Measurements from ENCODE around the gene JARID2.

Gene JARID2

DNA sequence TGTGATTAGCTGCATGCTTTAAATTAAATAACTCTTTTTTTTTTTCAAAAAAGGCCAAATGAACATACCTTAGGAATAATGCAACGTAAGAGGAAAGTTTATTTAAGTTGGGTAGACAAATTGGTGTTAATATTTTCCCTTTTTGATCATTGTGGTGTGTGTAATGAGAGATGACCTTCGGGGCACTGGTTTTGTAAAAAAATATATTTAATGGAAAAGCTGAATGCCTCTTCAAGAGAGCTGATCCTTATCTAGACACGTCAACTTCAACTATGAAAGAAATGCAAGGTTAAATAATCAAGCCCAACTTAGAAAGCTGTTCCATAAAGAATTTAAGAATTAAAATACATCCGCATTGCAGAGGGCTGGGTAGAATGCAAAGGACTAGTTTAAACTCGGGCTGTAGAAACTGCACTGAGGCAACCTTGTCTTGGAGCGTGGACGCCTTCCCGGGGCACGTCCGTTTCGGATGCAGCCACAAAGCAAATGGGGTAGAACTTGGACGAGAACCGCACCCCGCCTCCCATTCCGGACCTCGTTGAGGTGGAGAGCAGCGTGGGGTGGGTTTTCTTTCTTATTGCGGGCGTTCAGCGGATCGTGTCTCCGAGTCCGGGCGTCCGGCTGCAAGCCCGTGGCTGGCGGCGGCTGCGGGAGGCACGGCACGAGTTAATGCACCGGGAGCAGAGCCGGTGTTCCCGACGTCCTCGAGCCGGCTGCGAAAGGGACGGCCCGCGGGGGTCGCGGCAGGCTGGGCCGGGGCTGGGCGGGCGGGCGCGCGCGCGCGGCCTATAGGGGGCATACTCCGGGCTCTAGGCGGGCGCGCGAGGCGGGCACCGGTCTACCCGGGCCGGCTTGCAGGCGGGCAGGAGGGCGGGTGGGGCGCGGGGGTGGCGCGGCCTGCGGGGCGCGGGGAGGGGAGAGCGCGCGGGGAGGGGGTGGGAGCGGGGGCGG lies 1.9 kb downstream of the JARID2 start:
- peak; percentile 60 for DNase-seq

DNA sequence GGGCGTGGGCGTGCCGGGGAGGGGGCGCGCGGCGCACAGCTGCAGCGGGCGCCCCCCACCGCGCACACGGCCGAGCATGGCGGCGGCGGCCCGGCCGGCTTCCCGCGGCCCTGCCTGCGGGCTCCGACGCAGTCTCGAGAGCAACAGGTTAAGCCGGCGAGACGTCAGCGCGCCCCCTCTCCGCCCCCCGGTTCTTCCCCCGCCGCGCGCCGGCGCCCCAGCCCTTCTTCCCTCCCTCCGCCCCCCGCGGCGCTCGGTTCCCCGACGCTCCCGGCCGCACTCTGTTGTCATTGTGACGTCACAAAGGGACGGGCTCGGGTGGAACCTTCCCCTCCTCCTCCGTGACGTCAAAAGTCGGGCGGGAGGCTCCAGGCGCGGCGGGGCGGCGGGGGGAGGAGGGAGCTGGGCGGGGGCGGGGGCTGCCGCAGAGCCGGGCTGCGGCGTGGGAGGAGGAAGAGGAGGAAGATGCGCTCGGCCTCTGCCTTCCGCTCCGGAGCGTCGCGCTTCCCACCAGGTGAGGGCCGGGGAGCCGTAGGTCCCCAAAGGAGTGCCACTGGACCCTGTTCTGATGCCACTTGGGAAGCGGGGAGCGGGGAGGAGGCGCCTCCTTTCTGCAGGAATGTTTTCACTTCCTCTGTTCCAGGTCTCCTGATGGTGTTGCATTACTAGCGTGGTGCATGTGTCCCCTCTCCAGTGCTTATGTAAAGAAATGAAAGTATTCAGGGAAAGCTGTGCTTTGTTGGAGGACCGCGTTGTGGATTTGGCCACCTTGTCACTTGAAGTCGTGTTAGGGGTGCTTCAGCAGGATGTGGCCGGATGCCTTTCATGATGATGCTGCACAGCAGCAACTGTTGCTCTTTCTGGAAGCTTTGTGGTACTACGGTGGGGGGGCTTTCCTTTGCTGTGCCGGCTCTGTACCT lies 2.8 kb downstream of the JARID2 start:
- peak; percentile 98 for DNase-seq

- DNase-seq = no peak
Measured at GRCh38 chr6:15249371-15250019, 3.6 kb downstream of the JARID2 start.

GRCh38 chr6:15250187-15251168 lies 4.6 kb downstream of the JARID2 start:
- no peak for DNase-seq

DNA sequence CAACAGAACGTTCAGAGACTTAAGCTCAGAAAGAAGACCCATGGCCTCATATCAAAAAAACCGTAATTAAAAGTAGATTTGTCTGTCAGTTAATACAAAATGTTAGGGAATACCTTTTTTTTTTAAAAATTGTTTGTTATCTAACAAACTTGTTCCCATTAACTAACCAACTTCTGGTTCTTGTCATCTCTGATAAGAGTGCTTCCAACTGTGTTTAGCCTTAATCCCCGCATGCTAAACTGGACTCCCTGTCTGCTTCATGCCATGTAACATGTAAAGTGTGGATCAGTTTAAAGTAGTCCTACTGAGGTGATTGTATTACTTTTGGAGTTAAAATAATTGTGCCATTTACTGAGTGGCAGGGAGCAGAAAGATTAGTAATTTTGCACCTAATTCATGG lies 6.3 kb downstream of the JARID2 start:
- no peak for DNase-seq

DNA sequence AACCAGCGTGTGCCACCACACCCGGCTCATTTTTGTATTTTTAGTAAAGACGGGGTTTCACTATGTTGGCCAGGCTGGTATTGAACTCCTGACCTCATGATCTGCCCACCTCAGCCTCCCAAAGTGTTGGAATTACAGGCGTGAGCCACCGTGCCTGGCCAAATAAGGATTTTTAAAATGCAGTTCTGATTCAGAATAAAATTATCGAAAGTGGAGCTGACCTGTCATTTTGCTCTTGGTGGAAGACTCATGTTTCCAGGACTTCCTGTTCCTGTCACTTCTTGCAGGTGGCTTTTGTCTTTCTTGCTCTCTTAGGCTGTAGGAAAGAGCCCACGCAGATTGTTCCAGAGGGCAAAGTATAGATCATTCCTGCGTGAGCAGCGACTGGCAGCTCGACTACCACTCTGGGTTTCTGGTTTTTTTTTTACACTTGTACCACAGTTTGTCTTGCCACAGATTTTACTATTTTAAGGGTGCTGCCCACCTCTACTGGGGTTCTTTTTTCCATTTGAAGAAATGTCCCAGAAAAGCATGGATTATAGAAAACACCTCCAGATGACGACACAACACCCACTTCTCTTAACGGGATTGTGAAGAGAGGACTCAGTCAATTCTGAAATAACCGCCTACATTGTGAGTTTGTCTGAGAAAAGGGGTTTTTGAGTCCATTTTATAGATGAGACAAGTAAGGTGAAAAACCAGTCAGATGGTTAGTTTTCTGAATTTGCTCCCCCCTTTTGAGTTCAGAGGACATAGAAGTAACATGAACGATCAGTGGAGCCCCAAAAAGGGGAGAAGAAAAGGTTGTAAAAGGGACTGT lies 7.5 kb downstream of the JARID2 start:
- DNase-seq = no peak

DNA sequence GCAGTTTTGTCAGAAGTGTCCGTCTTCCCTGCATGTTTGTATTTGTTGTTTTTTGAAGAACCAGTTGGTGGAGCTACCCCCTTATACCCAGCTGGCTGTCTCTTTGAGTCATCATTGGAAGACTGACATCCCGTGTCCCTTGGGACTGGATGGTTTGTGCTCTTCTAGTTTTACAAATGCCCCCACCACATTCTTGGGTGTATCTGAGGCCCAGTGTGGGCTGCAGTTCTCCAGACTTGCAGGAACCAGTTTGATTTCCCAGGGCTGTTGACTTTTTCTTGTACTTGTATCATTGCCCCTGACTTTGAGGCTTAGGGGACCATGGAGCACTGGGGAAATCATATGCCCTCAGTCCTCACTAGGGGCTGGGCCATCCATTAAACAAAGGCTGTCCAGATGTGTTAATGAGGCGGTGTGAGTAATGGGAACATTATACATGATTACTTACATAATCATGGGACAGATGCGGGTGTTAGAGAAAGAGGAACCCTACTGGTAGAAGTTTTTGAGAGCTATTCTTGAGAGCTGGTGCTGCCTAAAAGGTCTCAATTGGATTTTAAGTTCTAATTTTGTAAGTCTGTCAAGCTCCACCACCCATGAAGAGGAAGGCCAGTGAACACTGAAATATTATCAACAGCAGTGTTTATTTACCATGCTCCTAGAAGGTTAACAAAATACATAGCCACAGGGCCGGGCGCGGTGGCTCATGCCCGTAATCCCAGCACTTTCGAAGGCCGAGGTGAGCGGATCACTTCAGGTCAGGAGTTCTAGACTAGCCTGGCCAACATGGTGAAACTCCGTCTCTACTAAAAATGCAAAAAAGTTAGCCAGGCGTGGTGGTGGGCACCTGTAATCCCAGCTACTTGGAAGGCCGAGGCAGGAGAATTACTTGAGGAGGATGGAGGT lies 8.5 kb downstream of the JARID2 start:
- DNase-seq = peak; percentile 82

GRCh38 chr6:15255481-15255880 lies 9.6 kb downstream of the JARID2 start:
- DNase-seq = no peak

GRCh38 chr6:15255909-15256395 lies 10.1 kb downstream of the JARID2 start:
- peak; percentile 45 for DNase-seq

GRCh38 chr6:15256538-15257271 lies 10.8 kb downstream of the JARID2 start:
- DNase-seq = no peak

DNA sequence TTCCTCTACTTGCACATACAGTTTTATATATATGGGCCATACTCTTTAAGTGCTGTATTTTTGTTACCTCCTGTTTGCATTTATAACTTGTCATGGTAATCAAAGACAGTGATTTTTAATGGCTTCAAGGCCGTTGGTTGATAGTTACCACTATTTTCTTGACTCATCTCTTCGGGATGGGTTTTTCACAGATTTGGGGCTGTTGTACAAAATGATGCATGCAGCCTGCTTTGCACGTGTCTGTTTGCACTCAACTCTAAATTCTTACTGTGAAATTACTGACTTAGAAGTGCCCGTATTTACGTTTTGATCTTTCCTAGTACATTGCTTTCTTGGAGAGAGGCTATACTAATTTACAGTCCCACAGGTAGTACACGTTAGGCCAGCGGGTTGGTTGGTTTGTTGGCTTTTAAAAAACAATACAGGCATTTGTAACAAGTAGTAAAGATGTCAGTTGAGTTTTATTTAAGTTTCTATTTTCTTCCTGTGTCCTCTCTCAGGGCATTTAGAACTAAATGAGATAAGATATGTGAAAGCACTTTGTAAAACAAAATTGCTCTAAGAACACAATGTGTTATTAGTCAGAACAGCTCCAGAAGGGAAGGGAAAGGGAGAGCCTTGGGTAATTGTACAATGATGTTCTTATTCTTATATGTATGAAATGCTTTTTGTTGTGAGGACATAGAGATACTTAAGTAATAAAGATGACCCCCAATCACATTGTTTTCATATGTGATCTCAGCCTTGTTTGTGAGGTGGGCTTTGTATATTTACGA lies 11.7 kb downstream of the JARID2 start:
- peak; percentile 55 for DNase-seq

DNA sequence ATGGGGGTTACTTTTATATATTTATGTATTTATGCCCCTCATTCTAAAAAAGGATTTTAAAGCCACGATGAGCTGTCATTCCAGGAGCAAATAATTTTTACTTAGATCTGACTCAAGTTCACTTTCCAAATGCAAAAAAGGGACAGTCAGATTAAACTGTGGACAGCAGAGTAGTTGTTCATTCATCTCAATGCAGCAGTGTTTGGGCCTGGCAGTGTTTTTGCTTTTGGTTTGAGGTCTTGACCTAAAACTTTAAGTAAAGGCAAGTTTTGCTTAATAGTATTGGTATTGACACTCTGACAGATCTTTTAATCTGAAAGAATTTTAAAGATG lies 13.9 kb downstream of the JARID2 start:
- no peak for DNase-seq

DNA sequence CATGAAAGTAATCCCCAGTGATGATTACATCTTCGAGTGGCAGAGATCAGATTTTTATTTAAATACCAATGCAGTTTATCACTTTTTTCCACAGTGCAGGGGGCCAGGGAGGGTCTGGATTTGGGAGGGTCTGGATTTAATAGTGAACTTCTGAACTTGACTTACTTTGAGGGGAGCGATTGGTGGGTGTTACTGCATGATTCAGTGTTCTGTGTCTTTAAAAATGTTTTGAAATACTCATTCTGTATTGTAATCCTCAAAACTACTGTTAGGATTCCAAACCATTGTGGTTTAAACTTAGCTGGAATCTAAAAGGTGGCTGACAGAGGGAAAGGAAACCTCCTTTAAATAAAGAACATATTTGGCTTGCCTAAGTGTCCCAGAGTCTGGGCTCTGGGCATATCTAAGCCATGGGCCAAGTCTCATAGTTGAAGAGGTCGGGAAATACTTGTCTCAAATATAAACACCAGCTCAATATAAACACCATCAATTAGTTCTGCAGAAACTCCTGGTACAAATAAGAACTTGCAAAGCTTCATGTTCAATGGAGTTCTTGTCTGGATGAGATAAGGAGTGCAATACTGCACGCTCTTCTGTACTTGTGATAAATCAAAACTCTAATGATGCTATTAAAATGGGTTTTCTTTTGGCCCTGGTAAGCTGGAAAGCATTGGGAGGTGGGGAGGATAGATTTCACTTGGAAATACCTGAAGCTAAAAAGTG lies 14.4 kb downstream of the JARID2 start:
- no peak for DNase-seq

DNA sequence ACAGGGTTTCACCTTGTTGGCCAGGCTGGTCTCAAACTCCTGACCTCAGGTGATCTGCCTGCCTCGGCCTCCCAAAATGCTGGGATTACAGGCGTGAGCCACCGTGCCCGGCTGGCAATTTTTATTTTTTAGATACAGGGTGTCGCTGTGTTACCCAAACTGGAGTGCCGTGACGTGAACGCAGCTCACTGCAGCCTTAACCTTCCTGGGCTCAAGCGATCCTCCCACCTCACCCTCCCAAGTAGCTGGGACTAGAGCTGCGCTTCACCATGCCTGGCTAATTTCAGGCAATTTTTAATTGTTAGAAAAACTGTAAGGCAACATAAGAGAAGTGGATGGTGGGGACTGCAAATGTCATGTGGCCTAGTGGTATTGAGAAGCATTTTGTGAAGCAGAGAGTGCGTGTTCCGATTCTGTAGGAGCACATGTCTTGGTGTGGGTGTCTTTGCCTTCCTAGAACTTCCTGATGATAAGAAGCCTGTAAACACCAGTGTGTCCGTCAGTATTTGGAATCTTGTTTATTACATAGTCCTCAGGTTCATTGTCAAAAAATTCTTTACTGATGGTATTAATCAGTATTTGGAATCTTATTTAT lies 18.0 kb downstream of the JARID2 start:
- DNase-seq = no peak

DNA sequence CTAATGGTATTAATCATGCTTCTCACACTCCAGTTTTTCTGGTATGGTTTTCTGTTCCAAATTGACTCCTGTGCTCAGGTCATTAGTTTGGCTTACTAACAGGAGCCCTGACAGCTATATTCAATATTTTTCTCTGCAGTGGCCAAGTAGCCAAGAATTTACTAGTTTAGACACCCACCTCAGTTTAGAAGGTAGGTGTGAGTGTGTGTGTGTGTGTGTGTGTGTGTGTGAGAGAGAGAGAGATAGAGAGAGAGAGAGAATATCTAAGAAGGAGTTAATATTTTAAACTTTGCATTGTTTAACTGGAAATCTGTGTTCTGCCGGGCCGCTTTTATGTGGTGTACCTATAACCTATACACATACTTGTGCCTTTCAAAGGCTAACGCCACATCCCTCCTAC lies 18.5 kb downstream of the JARID2 start:
- no peak for DNase-seq

GRCh38 chr6:15264902-15265761 lies 19.3 kb downstream of the JARID2 start:
- peak; percentile 70 for DNase-seq
